Measurements from ENCODE around the gene FARS2.

The FARS2 gene

GRCh38 chr6:5751525-5752390 lies 490.4 kb downstream of the FARS2 start:
- Histone ChIP-seq H3K27ac (ENCODE audit: low read depth, low read length) (no peak overlapping the region), H3K4me1 (ENCODE audit: control insufficient read depth, insufficient read depth, low read length) (no peaks in the 10 kb centered on the region), H3K4me3 (ENCODE audit: low read length) (no peak overlapping the region), H3K27me3 (ENCODE audit: control insufficient read depth, insufficient read depth, low read length) (no peaks in the 10 kb centered on the region), H3K36me3 (ENCODE audit: control insufficient read depth, insufficient read depth, low read length) (no peaks in the 10 kb centered on the region), H3K9ac (ENCODE audit: low read length) (no peak overlapping the region)

- Histone ChIP-seq H3K36me3 (ENCODE audit: control insufficient read depth, insufficient read depth, low read length) (no peaks in the 10 kb centered on the region), H3K4me1 (ENCODE audit: control insufficient read depth, insufficient read depth, low read length) (no peaks in the 10 kb centered on the region), H3K27me3 (ENCODE audit: control insufficient read depth, insufficient read depth, low read length) (no peaks in the 10 kb centered on the region), H3K9ac (ENCODE audit: low read length) (no peak overlapping the region), H3K27ac (ENCODE audit: low read depth, low read length) (no peak overlapping the region), H3K4me3 (ENCODE audit: low read length) (no peak overlapping the region)
These were observed 491.0 kb downstream of the FARS2 start for GRCh38 chr6:5752391-5752680.

- Histone ChIP-seq H3K27ac (ENCODE audit: low read depth, low read length) (no peak overlapping the region), H3K27me3 (ENCODE audit: control insufficient read depth, insufficient read depth, low read length) (no peaks in the 10 kb centered on the region), H3K36me3 (ENCODE audit: control insufficient read depth, insufficient read depth, low read length) (no peaks in the 10 kb centered on the region), H3K9ac (ENCODE audit: low read length) (no peak overlapping the region), H3K4me1 (ENCODE audit: control insufficient read depth, insufficient read depth, low read length) (no peaks in the 10 kb centered on the region), H3K4me3 (ENCODE audit: low read length) (no peak overlapping the region)
These were observed 491.9 kb downstream of the FARS2 start for GRCh38 chr6:5753209-5753608.

GRCh38 chr6:5754904-5755303 lies 493.6 kb downstream of the FARS2 start:
- Histone ChIP-seq H3K9ac (ENCODE audit: low read length) (no peak overlapping the region), H3K27me3 (ENCODE audit: control insufficient read depth, insufficient read depth, low read length) (no peaks in the 10 kb centered on the region), H3K4me1 (ENCODE audit: control insufficient read depth, insufficient read depth, low read length) (no peaks in the 10 kb centered on the region), H3K27ac (ENCODE audit: low read depth, low read length) (no peak overlapping the region), H3K4me3 (ENCODE audit: low read length) (no peak overlapping the region), H3K36me3 (ENCODE audit: control insufficient read depth, insufficient read depth, low read length) (no peaks in the 10 kb centered on the region)

- H3K27ac ChIP-seq (ENCODE audit: low read depth, low read length), result no peak overlapping the region
- no peak overlapping the region for H3K4me3 ChIP-seq (ENCODE audit: low read length)
- H3K27me3 ChIP-seq (ENCODE audit: control insufficient read depth, insufficient read depth, low read length), result no peaks in the 10 kb centered on the region
- no peak overlapping the region for H3K9ac ChIP-seq (ENCODE audit: low read length)
- H3K36me3 ChIP-seq (ENCODE audit: control insufficient read depth, insufficient read depth, low read length), result no peaks in the 10 kb centered on the region
- no peaks in the 10 kb centered on the region for H3K4me1 ChIP-seq (ENCODE audit: control insufficient read depth, insufficient read depth, low read length)
These were observed 498.3 kb downstream of the FARS2 start for GRCh38 chr6:5759571-5759970.

GRCh38 chr6:5761370-5761769 lies 500.1 kb downstream of the FARS2 start:
- Histone ChIP-seq H3K9ac (ENCODE audit: low read length) (no peak overlapping the region), H3K27me3 (ENCODE audit: control insufficient read depth, insufficient read depth, low read length) (no peaks in the 10 kb centered on the region), H3K27ac (ENCODE audit: low read depth, low read length) (no peak overlapping the region), H3K4me1 (ENCODE audit: control insufficient read depth, insufficient read depth, low read length) (no peaks in the 10 kb centered on the region), H3K36me3 (ENCODE audit: control insufficient read depth, insufficient read depth, low read length) (no peaks in the 10 kb centered on the region), H3K4me3 (ENCODE audit: low read length) (no peak overlapping the region)

GRCh38 chr6:5762561-5762968 lies 501.3 kb downstream of the FARS2 start:
- no peak overlapping the region for H3K9ac ChIP-seq (ENCODE audit: low read length)
- no peaks in the 10 kb centered on the region for H3K4me1 ChIP-seq (ENCODE audit: control insufficient read depth, insufficient read depth, low read length)
- H3K36me3 ChIP-seq (ENCODE audit: control insufficient read depth, insufficient read depth, low read length), result no peaks in the 10 kb centered on the region
- H3K27ac ChIP-seq (ENCODE audit: low read depth, low read length), result no peak overlapping the region
- no peaks in the 10 kb centered on the region for H3K27me3 ChIP-seq (ENCODE audit: control insufficient read depth, insufficient read depth, low read length)
- H3K4me3 ChIP-seq (ENCODE audit: low read length), result no peak overlapping the region

- no peak overlapping the region for H3K4me3 ChIP-seq (ENCODE audit: low read length)
- H3K4me1 ChIP-seq (ENCODE audit: control insufficient read depth, insufficient read depth, low read length), result no peaks in the 10 kb centered on the region
- no peaks in the 10 kb centered on the region for H3K27me3 ChIP-seq (ENCODE audit: control insufficient read depth, insufficient read depth, low read length)
- no peak overlapping the region for H3K27ac ChIP-seq (ENCODE audit: low read depth, low read length)
- H3K9ac ChIP-seq (ENCODE audit: low read length), result no peak overlapping the region
- no peaks in the 10 kb centered on the region for H3K36me3 ChIP-seq (ENCODE audit: control insufficient read depth, insufficient read depth, low read length)
These were observed 502.1 kb downstream of the FARS2 start for GRCh38 chr6:5763407-5763806.

- Histone ChIP-seq H3K27me3 (ENCODE audit: control insufficient read depth, insufficient read depth, low read length) (no peaks in the 10 kb centered on the region), H3K4me1 (ENCODE audit: control insufficient read depth, insufficient read depth, low read length) (no peaks in the 10 kb centered on the region), H3K36me3 (ENCODE audit: control insufficient read depth, insufficient read depth, low read length) (no peaks in the 10 kb centered on the region), H3K4me3 (ENCODE audit: low read length) (no peak overlapping the region), H3K27ac (ENCODE audit: low read depth, low read length) (no peak overlapping the region), H3K9ac (ENCODE audit: low read length) (no peak overlapping the region)
These were observed 502.6 kb downstream of the FARS2 start for GRCh38 chr6:5763871-5764270.

GRCh38 chr6:5764401-5764955 lies 503.2 kb downstream of the FARS2 start:
- no peaks in the 10 kb centered on the region for H3K36me3 ChIP-seq (ENCODE audit: control insufficient read depth, insufficient read depth, low read length)
- no peaks in the 10 kb centered on the region for H3K4me1 ChIP-seq (ENCODE audit: control insufficient read depth, insufficient read depth, low read length)
- H3K27ac ChIP-seq (ENCODE audit: low read depth, low read length), result peak overlapping the region; percentile 21
- no peaks in the 10 kb centered on the region for H3K27me3 ChIP-seq (ENCODE audit: control insufficient read depth, insufficient read depth, low read length)
- no peak overlapping the region for H3K4me3 ChIP-seq (ENCODE audit: low read length)
- H3K9ac ChIP-seq (ENCODE audit: low read length), result no peak overlapping the region

GRCh38 chr6:5765141-5765760 lies 503.9 kb downstream of the FARS2 start:
- no peaks in the 10 kb centered on the region for H3K27me3 ChIP-seq (ENCODE audit: control insufficient read depth, insufficient read depth, low read length)
- H3K36me3 ChIP-seq (ENCODE audit: control insufficient read depth, insufficient read depth, low read length), result no peaks in the 10 kb centered on the region
- no peak overlapping the region for H3K9ac ChIP-seq (ENCODE audit: low read length)
- no peak overlapping the region for H3K4me3 ChIP-seq (ENCODE audit: low read length)
- no peaks in the 10 kb centered on the region for H3K4me1 ChIP-seq (ENCODE audit: control insufficient read depth, insufficient read depth, low read length)
- H3K27ac ChIP-seq (ENCODE audit: low read depth, low read length), result no peak overlapping the region

GRCh38 chr6:5766260-5766659 lies 504.9 kb downstream of the FARS2 start:
- Histone ChIP-seq H3K36me3 (ENCODE audit: control insufficient read depth, insufficient read depth, low read length) (no peaks in the 10 kb centered on the region), H3K4me1 (ENCODE audit: control insufficient read depth, insufficient read depth, low read length) (no peaks in the 10 kb centered on the region), H3K27ac (ENCODE audit: low read depth, low read length) (no peak overlapping the region), H3K27me3 (ENCODE audit: control insufficient read depth, insufficient read depth, low read length) (no peaks in the 10 kb centered on the region), H3K4me3 (ENCODE audit: low read length) (no peak overlapping the region), H3K9ac (ENCODE audit: low read length) (no peak overlapping the region)

GRCh38 chr6:5767471-5767870 lies 506.2 kb downstream of the FARS2 start:
- Histone ChIP-seq H3K36me3 (ENCODE audit: control insufficient read depth, insufficient read depth, low read length) (no peaks in the 10 kb centered on the region), H3K9ac (ENCODE audit: low read length) (no peak overlapping the region), H3K27ac (ENCODE audit: low read depth, low read length) (no peak overlapping the region), H3K4me1 (ENCODE audit: control insufficient read depth, insufficient read depth, low read length) (no peaks in the 10 kb centered on the region), H3K4me3 (ENCODE audit: low read length) (no peak overlapping the region), H3K27me3 (ENCODE audit: control insufficient read depth, insufficient read depth, low read length) (no peaks in the 10 kb centered on the region)

All from rectal smooth muscle tissue (tissue), 1 donor.